Skeletal muscle satellite cell (primary cell): ENCODE results near the gene CTIF.

Source experiments
- H3K27me3 ChIP-seq: 2 replicates; pipeline ENCODE4 v1.7.0; 2013; ENCODE audit warnings: low read length; ENCODE audit not compliant: control insufficient read depth, insufficient read depth
- H3K36me3 ChIP-seq: 2 replicates; pipeline ENCODE4 v1.7.0; 2013; ENCODE audit warnings: mild to moderate bottlenecking, control low read depth, low read length; ENCODE audit not compliant: insufficient read depth
- H3K4me1 ChIP-seq: 2 replicates; pipeline ENCODE4 v1.7.0; 2013; ENCODE audit warnings: low read length; ENCODE audit not compliant: control insufficient read depth, insufficient read depth
- H3K4me2 ChIP-seq: 2 replicates; pipeline ENCODE4 v1.7.0; 2013; ENCODE audit warnings: mild to moderate bottlenecking, low read length
- H3K4me3 ChIP-seq: 2 replicates; pipeline ENCODE4 v1.7.0; 2013; ENCODE audit warnings: low read length
- H3K9ac ChIP-seq: 2 replicates; pipeline ENCODE4 v1.7.0; 2013; ENCODE audit warnings: mild to moderate bottlenecking, low read depth, low read length, moderate library complexity
- H3K9me3 ChIP-seq: replicated peaks from 2 replicates; pipeline ENCODE4 v1.7.0; 2013; ENCODE audit warnings: mild to moderate bottlenecking, control low read depth, low read length

Gene CTIF

DNA sequence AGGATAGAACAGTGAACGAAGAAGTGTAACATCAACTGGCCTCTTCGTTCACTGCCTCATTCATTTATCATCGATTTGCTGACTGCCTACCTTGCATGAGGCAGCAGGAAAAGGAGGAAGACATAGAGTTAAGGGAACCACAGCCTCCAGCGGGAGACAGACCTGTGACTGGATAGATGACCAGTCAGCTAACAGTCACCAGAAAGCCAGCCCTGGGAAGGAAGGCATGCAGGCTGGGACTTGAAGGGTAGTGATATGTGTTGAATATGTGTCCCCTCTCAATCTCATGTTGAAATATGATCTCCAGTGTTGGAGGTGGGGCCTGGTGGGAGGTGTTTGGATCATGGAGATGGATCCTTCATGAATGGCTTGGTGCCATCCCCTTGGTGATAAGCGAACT, 58.3 kb downstream of the CTIF start:
- no peak overlapping the region for H3K9ac ChIP-seq
- H3K4me3 ChIP-seq = no peak overlapping the region
- H3K27me3 ChIP-seq = no peaks in the 10 kb centered on the region
- H3K9me3 ChIP-seq = no peaks in the 10 kb centered on the region
- H3K4me1 ChIP-seq = peaks cover 24% of the 10 kb centered on the region
- H3K36me3 ChIP-seq = peaks cover 14% of the 10 kb centered on the region
- no peak overlapping the region for H3K4me2 ChIP-seq

DNA sequence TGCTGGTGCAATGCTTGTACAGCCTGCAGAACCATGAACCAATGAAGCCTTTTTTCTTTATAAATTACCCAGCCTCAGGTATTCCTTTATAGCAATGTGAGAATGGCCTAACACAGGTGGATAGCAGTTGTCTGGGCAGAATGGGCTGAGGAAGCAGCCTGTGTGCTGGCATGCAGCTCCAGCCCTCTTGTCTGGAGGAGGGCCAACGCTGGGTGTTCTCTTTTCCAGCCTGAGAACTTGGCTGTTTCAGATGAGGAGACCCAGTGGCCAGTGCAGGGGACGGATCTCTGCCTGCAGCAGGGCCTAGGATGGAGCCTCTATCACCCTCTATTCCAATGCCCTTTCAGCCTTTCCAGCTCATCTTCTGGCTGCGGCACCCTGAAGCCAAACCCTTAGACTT, 58.8 kb downstream of the CTIF start:
- Histone ChIP-seq H3K9me3 (no peaks in the 10 kb centered on the region), H3K4me1 (peaks cover 24% of the 10 kb centered on the region), H3K9ac (no peak overlapping the region), H3K27me3 (no peaks in the 10 kb centered on the region), H3K4me3 (no peak overlapping the region), H3K4me2 (no peak overlapping the region), H3K36me3 (peaks cover 14% of the 10 kb centered on the region)

DNA sequence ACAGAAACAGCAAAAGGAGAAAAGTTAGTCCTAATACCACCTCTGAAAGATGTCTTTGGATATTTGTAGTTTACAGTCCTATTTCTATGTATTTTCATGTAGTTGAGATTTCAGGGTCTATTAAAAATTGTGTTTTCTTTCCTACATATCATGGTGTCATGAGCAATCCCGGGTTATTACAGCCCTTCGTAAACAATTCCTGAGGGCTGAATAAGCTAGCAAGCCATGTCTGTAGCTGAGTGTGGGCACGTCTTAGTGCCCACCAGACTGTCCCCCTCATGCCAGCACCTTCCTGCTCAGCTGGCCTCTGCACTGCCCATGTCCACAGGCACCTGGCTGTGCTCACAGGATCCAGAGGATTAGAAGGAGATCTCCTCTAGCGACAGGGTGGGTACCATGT, 60.6 kb downstream of the CTIF start:
- Histone ChIP-seq H3K4me1 (peaks cover 24% of the 10 kb centered on the region), H3K4me2 (no peak overlapping the region), H3K27me3 (no peaks in the 10 kb centered on the region), H3K9me3 (no peaks in the 10 kb centered on the region), H3K36me3 (peaks cover 14% of the 10 kb centered on the region), H3K9ac (no peak overlapping the region), H3K4me3 (no peak overlapping the region)

DNA sequence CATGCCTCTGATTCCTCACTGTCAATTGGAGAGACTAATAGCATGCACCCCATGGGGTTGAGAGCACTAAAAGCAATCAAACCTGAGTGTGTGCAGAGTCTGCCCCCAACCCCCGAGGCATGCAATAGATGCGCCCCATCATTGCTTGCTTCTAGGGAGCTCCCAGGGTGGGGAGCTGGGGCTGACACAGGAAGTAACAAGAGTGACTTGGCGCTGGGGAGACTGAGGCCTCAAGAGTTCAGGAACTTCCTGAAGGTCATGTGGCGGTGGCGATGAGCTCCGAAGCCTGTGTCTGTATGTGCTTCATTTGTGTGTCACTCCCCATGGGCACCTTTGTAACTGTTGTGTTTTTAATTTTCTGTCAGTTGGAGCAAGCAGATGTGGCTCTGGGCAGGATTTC, 61.2 kb downstream of the CTIF start:
- Histone ChIP-seq H3K9ac (no peak overlapping the region), H3K4me2 (no peak overlapping the region), H3K9me3 (no peaks in the 10 kb centered on the region), H3K4me1 (peaks cover 24% of the 10 kb centered on the region), H3K36me3 (peaks cover 8% of the 10 kb centered on the region), H3K27me3 (no peaks in the 10 kb centered on the region), H3K4me3 (no peak overlapping the region)

DNA sequence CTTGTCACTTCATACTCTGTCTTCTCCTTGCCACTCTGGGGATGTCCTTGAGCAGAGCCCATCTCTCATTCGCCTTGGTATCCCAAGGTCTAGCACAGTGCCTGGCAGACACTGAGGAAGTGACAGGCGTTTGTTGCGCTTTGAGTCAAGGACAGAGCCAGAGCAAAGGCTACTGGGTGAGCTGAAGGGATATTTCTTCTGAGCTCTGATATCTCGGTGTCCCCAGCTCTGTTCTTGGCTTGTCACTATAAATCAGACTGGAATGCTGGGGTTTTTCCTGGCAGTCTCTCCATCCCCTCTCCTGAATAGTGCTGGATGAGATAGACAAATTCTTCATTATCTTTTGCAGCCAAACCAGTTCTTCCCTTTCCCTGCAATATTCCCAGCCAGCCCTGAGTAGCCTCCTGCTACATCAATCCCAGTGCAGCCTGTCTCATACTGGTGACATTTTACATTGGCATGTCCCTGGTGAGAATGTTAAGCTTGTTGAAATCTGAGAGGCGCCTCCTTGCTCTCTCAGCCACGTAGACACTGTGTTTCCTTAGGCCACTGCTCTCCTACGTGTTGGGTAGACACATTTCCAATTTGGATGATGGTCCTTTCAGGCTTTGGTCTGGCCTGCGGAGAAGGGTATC, 61.7 kb downstream of the CTIF start:
- H3K27me3 ChIP-seq = no peaks in the 10 kb centered on the region
- H3K9me3 ChIP-seq = no peaks in the 10 kb centered on the region
- H3K4me3 ChIP-seq = no peak overlapping the region
- peaks cover 5% of the 10 kb centered on the region for H3K36me3 ChIP-seq
- no peak overlapping the region for H3K9ac ChIP-seq
- peaks cover 24% of the 10 kb centered on the region for H3K4me1 ChIP-seq
- H3K4me2 ChIP-seq = no peak overlapping the region

DNA sequence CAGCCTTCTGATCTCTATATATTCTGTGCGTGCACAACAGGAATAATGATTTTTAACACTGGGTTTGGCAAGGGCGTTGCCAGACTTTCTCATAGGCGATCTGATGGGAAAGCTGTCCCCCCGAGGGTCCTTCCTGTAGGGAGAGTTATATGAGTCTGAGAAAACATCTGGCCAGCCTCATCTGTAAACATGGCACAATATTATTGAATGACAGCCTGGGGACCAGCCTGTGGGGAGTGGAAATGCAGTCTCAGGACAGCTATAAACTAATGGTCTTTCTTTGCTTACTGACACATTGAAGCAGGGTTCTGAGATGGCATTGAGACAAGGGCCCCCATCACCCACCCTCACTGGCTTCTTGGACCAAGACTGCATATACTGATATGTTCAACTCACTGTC, 62.5 kb downstream of the CTIF start:
- Histone ChIP-seq H3K9ac (no peak overlapping the region), H3K4me1 (peaks cover 24% of the 10 kb centered on the region), H3K36me3 (no peaks in the 10 kb centered on the region)

DNA sequence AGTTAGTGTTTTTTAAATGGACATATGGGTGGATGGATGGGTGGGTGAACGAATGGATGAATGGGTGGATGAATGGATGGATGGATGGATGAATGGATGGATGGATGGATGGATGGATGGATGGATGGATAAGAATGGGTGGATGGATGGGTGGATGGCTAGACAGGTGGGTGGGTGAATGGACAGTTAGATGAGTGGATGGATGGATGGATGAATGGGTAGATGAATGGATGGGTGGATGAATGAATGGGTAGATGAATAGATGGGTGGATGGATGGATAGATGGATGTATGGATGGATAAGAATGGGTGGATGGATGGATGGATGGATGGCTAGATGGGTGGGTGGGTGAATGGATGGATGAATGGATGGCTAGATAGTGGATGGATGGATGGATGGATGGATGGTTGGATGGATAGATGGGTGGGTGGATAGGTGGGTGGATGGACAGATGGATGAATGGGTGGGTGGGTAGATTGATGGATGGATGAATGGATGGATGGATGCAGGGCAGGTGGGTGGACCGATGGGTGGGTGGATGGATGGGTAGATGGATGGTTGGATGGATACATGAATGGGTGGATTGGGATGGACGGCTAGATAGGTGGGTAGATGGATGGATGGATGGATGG, 64.0 kb downstream of the CTIF start:
- Histone ChIP-seq H3K4me3 (no peak overlapping the region), H3K36me3 (no peaks in the 10 kb centered on the region), H3K4me1 (peaks cover 40% of the 10 kb centered on the region), H3K27me3 (no peaks in the 10 kb centered on the region), H3K9me3 (no peaks in the 10 kb centered on the region), H3K4me2 (no peak overlapping the region), H3K9ac (no peak overlapping the region)

More for the DNA sequence above, 62.5 kb downstream of the CTIF start:
- Histone ChIP-seq H3K4me2 (no peak overlapping the region), H3K9me3 (no peaks in the 10 kb centered on the region), H3K4me3 (no peak overlapping the region), H3K27me3 (no peaks in the 10 kb centered on the region)

DNA sequence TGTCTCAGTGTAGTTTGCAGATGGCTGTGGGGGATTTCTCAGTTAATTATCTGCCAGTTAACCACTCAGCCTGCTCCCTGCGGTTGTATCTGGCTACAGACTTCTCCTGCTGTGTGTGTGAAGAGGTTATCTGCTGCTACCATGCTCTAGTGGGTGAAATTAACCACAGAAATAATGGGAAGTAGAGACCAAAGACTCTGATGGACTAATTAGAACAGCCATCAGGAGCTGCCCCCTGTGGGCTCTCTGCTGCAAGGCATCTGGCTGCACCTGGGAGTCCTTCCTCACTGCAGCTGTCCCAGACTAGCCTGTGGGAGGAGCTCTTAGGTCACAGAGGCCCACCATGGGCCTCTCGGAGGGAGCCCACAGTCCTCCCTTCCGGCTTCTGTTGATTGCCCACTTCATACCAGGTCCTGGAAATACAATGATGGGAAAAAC, 66.6 kb downstream of the CTIF start:
- no peak overlapping the region for H3K9ac ChIP-seq
- no peaks in the 10 kb centered on the region for H3K27me3 ChIP-seq
- no peaks in the 10 kb centered on the region for H3K9me3 ChIP-seq
- peaks cover 25% of the 10 kb centered on the region for H3K4me1 ChIP-seq
- H3K4me3 ChIP-seq = no peak overlapping the region
- H3K36me3 ChIP-seq = no peaks in the 10 kb centered on the region
- H3K4me2 ChIP-seq = no peak overlapping the region

DNA sequence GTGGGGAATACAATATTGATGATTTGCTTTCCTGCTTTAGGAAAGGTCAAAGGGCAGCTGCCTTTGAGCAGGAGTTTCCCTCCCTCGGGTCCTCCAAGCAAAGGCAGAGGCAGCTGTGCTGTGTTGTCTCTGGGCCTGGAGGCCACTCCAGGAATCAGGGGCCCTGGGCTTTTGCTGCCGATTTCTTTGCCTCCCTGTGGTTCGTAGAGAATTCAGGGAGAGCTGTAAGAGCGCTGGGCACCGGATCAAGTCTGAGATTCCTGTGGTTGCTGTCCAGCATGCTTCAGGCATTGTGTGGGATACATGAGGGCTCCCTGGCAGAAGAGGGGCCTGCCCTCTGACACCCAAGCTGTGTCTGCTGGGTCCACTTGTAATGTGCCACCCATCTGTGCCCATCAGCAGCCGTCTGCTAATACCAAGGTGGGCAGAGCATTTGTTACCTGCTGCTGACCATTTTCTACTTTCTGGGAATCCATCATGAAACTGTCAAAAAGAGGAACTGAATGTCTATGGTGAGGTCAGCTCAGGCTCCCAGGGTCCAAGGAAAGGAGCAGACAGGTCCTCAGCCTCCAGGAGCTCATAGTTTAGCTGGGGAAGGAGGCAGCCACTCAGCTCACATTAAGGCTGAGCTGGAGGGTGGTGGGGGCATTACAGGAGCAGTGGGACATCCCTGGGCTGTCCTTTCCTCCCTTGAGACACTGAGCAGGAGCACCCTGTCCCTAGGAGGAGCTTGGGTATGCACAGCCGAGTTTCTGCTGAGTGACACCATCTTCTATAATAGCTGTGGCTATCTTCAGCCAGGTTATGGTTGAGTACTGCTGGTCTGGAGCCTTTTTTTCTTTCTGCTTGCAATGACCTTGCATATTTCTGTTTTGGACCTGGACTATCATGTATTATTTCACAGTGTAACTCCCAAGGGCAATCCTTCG, 68.5 kb downstream of the CTIF start:
- Histone ChIP-seq H3K9ac (no peak overlapping the region), H3K4me3 (no peak overlapping the region), H3K27me3 (no peaks in the 10 kb centered on the region), H3K36me3 (no peaks in the 10 kb centered on the region), H3K9me3 (no peaks in the 10 kb centered on the region), H3K4me1 (peaks cover 27% of the 10 kb centered on the region), H3K4me2 (no peak overlapping the region)

DNA sequence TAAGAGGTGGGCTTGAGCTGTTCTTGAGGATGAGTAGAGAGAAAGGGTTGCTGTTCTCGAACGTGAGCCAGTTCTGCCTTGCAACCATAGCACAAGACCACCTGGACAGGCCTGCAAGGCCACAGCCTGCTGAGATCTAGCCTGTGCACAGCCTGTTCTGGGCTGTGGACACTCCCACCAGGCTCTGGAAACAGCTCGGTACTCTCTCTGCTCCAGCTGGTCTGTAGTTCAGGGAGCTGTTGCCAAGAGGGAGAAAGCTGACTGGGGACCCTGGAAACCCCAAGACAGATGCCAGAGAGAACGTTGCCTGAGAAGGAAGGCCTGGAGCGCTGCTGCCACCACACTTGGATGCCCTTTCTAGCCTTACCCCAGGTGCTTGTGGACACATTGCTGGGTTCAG, 69.8 kb downstream of the CTIF start:
- Histone ChIP-seq H3K9me3 (no peaks in the 10 kb centered on the region), H3K9ac (no peak overlapping the region), H3K4me2 (no peak overlapping the region), H3K4me1 (peaks cover 29% of the 10 kb centered on the region), H3K27me3 (no peaks in the 10 kb centered on the region), H3K4me3 (no peak overlapping the region), H3K36me3 (no peaks in the 10 kb centered on the region)

DNA sequence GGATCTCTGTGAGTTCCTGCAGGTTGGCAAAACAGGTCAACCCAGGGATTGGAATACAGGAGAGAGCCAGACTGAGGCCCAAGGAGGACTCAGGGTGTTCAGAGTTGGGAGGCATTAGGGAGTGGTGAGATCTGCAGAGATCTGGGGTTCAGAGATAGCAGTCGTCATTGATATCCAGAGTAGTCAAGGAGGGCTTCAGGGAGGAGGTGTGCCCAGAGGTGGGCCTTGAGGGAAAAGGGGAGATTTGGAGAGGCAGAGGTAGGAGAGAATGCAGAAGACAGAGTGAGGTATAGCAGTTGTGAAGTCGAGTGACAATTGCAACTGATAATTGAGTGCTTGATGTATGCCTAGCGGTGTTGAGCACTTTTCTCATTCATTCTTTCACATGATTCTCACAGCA, 70.3 kb downstream of the CTIF start:
- H3K36me3 ChIP-seq = no peaks in the 10 kb centered on the region
- no peaks in the 10 kb centered on the region for H3K9me3 ChIP-seq
- H3K4me1 ChIP-seq = peaks cover 32% of the 10 kb centered on the region
- H3K9ac ChIP-seq = no peak overlapping the region
- H3K4me2 ChIP-seq = no peak overlapping the region
- no peak overlapping the region for H3K4me3 ChIP-seq
- H3K27me3 ChIP-seq = no peaks in the 10 kb centered on the region
